ENCODE measurements around the gene ANKDD1B.

The ANKDD1B gene

DNA sequence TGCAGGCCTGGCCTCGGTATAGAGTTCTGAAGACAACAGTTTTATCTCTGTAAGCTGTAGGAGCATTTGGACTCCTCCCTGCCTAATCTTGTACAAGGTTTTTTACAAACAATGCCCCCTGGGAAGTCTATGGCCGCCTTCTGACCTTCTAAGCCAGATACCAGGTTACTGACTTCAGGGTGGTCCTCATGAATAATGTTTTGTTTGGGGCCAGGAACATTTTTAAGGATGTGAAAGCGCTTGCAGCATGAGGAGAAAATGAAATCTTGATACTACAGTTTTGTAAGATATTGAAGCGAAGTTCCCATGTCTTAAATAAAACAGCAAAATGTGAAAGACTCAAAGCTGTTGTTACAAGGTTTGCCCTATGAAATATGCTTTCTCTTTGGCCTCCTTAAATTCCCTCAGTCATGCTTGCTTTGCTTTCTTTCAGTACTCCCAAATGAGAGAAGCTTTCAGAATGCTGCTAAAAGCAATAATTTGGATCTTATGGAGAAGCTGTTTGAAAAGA lies 5.2 kb downstream of the ANKDD1B start:
- DNase-seq (ENCODE audit: low read depth, low spot score) = no peak

DNA sequence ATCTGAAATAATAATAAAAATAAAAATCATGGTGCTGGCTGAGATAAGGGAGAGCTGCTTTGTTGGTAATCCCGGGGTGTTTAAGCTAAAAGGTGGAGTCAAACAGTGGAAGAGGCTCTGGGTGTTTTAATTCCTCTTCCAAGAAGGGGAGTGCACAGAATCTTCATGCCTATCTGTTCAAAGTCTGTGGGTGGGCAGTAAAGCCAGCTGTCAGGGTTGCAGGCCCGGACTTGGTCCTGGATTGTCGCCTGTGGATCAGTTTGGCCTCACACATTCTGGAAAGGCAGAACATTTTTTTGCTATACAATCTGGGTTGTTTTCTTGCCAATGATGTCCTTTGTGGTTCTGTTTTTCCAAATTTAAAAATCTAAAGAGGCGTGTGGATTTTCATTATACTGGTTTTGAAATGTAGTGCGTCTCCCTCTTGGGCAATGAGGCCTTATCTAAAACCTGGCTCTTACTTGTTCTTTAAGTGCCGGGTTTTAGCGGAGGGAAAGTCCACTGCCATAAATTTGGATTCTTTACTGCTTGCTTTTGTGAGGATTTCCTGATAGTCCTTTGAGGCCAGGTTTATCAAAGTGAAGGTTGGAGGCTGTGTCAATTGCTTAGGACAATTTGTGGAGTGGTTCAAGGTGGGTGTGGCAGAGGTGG lies 5.8 kb downstream of the ANKDD1B start:
- no peak for DNase-seq (ENCODE audit: low read depth, low spot score)

DNA sequence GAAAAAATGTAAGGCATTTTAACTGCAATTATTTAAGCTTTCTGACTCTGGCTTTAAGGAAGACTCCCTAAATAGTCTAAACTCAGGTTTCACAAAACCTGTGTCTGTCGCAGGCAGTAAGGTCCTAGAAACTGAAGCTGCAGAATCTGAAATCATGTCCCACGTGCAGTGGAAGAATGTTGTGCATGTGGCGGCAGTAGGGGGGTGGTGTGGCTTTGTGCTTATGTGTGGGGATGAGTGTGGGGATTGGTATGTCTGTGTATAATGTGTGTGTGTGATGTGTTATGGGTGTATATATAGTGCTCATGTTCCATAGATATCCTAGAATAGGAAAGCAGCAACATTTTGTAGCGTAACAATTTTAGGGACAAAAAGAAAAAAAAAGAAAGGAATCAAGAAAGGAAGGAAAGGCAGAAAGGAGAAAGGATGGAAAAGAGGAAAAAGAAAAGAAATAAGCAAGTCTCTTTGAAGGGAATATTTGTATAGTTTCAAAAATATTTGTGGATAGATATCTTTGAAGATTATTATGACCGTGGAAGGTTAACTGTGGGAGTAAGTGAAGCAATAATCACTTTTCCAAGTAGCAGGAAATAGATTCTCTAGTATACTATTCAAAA lies 6.6 kb downstream of the ANKDD1B start:
- DNase-seq (ENCODE audit: low read depth, low spot score) = no peak

DNA sequence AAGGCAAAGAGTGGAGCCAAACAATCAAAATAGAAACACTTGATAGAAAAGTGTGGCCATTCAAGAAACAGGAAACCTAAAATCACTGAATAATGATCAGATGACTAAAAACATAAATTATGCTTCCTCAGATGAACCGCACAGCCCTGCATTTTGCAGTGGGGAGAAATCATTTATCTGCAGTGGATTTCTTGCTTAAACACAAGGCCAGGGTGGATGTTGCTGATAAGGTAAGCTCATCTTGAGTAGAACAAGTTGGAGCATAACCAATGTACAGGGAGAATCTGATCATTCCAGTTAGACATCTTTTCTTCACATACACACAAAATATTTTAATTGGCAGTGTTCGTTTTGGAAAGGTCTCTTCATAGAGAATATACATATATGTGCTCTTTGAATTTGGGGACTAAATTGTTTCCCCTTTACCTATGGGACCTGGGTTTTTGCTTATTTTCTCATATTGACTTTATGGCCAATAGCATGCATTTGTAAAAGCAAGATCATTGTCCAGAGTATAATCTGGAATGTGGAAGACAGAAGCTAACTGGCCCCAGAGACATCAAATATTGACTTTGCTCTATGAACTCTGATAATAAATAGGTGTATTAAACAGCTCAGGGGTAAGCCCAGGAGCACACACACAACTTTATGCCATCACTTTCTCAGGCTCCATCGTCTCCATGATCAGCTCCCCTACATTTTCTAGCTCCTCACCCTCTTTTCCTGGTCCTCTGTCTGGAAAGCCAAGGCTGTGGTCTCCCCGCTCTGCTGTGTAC lies 9.1 kb downstream of the ANKDD1B start:
- no peak for DNase-seq (ENCODE audit: low read depth, low spot score)

DNA sequence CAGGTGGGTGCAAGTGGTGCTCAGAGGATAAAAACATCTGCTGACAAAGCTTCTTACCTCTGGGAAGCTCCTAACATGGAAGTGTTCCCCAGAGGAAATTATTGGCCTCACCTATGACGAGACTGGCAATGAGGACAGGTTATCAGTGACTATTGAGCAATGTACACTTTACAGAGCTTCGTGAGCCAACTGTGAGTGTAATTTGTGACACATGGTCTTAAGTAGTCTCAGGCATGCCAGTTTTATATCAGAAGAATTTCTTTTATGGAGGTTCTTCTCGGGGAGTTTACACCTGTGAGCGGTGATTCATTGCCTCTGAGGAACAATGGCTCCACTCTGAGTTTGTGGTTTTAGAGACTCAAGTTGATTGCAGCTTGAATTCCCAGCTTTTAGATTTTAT lies 11.3 kb downstream of the ANKDD1B start:
- no peak for DNase-seq (ENCODE audit: low read depth, low spot score)

DNA sequence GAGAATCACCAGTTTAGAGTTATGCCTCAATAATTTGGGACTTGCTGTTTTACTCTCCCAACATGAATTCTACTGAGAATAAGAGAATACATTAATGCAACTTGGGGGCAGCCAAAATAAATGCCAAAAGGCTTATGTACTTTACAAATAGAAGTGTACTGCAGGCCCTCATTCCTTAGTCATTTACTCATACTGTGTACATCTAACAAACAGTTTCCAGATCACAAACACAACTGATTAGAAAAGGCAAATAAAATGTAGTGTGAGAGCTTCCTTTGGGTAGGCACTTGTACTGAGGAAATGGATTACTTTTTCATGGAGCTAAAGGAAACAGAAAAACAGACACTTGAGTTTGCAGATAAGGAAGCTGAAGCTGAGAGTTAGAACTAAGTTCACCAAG lies 12.6 kb downstream of the ANKDD1B start:
- no peak for DNase-seq (ENCODE audit: low read depth, low spot score)

DNA sequence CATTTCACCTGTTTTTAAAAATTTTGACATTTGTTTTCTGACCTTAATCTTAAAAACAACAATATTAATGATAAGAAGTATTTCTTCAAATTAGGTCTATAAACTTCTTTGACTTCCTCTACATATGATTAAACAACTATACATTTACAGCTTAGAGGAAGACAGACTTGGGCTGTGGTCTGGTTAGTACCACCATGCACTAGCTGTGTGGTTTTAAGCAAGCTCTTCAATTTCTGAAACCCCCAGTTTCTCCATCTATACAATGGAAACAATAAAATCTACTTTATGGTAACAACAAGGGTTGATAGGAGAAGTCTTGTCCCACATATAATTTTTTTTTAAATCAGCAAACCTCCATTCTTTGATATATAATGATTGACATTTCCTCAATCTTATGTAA lies 15.7 kb downstream of the ANKDD1B start:
- DNase-seq (ENCODE audit: low read depth, low spot score) = no peak

DNA sequence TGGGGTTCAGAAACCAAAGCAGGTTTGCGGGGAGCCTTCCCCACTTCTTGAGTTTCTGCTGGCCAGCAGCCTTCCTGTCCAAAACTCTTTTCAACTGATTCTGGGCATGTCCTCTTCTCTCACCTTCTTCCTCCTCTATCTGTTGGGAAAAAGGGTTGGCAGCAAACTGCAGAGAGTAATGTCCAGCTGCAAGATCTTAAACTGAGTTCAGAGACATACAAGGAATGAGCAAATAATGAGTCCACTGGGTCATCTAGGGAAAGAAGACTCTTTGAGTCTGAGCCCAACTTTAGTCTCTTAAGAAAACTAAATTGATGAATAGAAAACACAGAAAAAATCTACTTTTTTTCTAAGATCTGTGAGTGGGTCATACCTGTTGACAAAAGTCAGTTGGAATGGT lies 16.5 kb downstream of the ANKDD1B start:
- DNase-seq (ENCODE audit: low read depth, low spot score) = no peak

DNA sequence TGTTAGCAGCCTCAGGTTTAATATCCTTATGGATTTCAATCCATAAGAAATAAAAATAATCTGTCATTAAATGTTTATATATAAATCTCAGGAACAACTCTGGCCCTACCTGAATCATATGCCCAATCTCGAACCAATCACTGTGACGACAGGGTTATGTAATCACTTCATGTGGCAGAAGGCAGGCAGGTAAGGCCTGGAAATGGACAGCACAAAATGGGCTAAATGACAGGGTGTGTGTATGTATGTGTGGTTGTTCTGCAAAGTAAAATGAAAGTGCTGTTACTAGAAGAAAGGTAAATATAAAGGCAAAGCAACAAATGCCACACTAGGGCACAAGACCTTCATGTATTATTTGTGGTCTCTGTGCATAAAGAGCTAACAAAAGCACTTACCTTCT lies 19.6 kb downstream of the ANKDD1B start:
- DNase-seq (ENCODE audit: low read depth, low spot score) = no peak

DNA sequence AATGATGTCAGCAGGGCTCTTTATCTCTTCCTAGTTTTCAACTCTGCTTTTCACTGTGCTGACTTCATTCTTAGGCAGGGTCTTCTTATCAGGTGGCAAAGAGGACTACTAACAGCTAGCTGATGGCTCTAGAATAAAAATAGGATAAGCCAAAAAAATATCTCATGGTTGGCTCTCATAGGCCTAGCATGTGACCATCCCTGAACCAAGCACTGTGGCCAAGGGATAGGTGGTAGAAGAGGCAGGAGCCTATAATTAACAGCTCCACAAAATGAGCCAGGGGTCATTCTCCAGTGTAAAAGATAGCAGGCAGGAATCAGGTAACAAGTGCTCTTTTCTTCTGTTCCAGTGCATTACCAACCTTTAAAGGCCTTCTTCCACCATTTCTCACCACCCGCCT lies 21.1 kb downstream of the ANKDD1B start:
- no peak for DNase-seq (ENCODE audit: low read depth, low spot score)

DNA sequence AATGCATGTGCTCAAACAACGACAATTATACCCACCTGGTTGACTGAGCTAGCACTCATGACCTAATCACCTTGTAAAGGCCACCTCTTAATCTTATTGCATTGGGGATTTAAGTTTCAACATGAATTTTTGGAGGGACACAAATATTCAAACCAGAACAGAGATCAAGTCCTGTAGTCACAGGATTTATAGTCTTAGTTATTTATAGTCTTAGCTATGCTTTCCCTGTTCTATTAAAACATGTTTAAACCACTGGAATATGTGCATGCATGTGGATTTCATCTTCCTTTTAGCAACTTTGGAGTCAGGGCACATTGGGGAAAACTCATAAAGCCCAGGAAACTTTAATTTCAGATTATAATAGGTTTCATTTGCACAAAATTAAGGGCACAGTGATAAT lies 26.7 kb downstream of the ANKDD1B start:
- DNase-seq (ENCODE audit: low read depth, low spot score) = no peak

DNA sequence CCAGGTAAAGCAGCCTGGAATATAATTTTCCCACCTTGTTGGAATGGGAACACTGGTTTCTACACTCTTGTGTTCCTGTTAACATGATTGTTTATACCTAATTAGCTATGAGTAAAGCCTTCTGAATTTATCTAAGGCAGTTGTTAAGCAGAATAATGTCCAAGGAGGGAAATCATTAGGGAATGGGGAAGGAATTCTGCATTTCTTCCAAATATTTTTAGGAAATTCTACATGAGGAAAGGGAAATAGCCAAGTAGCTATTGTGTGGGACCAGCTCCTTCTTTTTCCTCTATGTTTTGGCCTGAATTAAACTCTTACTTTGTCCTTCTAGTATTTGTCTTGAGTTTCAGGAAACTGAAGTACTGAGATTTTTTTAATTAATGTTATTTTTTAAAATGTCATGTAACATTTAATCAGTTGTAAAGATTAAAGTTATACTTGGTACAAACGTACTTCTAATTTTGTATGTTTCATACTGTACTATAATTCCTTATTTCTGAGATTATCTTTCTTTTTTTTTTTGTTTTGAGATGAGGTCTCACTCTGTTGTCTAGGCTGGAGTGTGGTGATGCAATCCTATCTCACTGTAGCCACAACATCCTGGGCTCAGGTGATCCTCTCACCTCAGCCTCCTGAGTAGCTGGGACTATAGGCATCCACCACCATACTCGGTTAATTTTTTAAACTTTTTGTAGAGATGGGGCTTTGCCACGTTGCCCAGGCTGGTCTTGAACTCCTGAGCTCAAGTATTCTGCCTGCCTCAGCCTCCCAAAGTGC lies 28.5 kb downstream of the ANKDD1B start:
- DNase-seq (ENCODE audit: low read depth, low spot score) = no peak

DNA sequence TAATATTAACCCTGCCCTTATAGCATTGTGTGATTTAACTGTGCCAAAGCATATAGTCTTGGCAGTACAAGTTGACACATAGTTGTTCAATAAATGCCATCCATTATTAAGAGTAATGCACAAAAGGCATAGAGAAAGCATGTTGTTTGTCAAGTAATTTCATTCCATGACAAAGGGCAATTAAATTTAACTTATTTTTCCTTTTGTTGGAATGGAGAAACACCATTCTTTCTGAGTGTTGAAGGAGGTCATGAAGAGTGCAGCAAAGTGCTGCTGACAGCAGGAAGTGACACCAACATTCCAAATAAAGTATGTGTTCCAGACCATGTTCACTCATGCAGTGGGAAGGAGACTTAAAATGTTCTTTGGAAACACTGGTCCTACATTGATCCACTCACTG lies 29.1 kb downstream of the ANKDD1B start:
- DNase-seq (ENCODE audit: low read depth, low spot score) = no peak

DNA sequence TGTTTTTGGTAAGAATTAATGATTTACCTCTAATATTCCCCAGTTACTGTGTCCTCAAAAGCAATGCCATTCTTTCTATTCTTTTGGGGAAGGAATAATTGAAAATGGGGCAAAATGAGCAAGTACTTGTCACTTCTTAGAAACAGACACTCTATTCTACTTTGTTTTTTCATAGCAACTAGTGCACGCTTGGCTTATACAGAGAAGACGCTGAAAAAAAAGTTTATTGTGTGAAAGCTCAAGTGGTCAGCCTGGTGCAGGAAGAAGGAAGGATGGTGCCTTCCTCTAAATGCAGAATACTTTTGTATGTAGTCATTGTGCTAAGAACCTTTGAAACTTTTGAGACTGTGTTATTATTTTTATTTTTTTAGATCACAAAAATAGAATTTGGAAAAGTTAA lies 29.6 kb downstream of the ANKDD1B start:
- no peak for DNase-seq (ENCODE audit: low read depth, low spot score)

DNA sequence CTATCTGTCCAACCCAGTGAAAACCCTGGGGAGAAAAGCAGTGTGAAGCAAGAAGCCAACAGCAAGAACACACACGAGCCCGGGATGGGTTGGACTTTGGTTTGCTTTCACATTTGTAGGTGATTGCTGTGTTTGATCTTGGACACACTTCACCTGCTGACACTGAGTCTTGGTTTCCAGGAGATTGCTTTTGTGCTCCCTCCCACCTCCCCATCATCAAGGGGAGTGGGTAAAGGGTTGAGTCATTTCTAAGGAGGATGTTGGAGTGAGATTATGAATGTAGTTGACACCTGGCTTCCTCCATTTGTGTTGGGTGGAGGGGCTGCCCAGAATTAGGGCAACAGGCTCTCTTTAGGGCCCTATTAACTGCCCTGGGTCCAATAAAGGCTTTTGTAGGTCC lies 37.5 kb downstream of the ANKDD1B start:
- no peak for DNase-seq (ENCODE audit: low read depth, low spot score)

DNA sequence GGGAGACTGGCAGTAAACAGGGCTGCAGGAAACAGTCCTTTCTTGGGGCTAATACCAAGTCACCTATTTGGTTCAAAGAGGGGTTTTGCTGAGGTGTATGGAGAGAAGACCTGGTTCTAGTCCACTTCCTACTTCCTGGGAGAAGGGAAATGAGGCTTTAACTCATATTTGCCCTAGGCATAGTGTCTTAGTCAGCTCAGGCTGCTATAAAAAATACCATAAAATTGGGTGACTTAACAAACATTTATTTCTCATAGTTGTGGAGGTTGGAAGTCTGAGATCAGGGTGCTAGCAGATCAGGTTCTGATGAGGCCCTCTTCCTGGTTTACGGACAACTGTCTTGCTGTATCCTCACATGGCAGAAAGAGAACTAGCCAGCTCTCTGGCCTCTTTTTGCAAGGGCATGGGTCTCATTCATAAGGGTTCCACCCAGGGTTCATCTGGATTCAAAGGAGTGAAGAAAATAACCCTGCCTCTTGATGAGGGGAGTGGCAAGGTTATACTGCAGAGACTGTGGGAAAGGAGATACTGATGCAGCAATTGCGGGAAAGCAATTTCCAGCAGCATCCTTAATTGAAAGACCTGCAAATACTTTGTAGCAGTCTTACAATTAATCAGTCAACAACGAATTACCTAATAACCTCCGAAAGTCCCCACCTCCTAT lies 40.5 kb downstream of the ANKDD1B start:
- no peak for DNase-seq (ENCODE audit: low read depth, low spot score)

DNA sequence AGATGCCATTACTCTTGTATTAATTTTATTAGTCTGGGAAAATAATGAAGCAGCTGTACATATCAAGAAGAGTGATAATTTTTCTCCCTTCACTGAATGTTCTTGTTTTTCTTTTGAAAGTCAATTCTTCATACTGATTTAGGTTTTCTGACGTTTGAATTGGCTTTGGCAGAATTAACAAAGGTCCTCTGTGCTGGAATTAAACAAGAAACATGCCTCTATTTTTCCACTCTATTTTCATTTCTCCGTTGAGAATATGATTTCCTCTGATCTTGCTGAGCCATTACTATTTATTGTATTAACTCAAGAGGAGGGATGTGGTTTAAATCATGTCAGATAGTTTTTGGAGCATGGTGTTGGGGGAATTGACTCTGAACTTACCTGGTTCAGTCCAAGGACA lies 42.3 kb downstream of the ANKDD1B start:
- no peak for DNase-seq (ENCODE audit: low read depth, low spot score)

DNA sequence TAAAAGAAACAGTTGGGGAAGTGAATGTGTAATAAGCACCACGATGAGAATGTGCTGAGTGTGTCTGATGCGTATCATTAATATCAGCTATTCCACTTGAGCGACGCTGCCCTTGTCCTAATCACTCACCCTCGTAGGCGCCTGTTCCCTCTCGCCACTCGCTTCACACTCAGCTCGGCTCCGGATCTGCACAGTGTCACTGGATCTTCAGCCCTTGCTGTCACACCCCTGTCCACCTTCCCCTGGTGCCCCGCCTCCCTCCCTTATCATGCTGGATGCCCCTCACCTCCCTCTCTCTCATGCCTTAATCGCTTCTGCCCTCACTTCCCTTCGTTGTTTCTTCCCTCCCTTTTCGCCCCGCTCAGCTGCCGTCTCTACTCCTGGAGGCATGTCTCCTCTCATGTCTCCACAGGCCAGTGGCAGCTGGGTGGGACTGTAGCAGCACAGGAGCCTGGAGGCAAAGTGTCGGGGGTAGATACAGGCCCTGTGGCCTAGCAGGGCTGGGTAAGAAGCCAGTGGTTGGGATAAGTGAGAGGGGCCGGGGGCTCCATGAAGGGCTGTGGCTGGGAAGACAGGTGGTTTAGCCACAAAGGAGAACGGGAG lies 43.5 kb downstream of the ANKDD1B start:
- DNase-seq (ENCODE audit: low read depth, low spot score) = no peak

DNA sequence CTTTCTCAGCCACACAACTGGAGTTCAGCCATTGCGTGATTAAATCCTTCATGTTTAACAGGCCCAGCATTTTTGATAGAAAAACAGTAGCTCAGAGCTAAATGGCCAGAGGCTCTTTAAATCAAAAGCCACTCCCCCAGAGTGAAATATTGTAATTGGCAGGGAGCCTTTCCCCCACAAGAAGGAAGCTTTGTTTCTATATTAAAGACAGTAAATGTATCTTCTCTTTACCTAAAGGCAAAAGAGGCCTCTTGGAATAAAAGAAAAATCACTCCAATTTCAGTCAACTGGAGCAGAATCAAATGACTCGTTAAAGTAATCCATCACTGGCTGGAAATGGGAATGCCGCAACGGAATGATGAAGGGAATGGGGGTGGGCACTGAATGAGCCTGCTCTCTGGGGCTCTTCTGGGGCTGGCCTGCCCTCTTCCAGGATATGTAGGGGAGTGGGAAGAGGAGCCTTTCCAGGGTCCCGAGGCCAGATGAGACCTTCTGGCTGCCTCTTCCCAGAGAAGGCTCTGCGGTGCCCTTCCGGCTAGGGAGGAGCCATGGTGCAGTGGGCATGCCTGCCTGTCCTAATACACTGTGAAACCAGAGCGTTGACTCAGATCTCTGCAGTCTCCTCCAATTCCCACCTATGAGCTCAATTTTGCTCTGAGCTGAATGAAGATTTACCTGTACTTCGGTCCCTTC lies 45.2 kb downstream of the ANKDD1B start:
- DNase-seq (ENCODE audit: low read depth, low spot score) = no peak

DNA sequence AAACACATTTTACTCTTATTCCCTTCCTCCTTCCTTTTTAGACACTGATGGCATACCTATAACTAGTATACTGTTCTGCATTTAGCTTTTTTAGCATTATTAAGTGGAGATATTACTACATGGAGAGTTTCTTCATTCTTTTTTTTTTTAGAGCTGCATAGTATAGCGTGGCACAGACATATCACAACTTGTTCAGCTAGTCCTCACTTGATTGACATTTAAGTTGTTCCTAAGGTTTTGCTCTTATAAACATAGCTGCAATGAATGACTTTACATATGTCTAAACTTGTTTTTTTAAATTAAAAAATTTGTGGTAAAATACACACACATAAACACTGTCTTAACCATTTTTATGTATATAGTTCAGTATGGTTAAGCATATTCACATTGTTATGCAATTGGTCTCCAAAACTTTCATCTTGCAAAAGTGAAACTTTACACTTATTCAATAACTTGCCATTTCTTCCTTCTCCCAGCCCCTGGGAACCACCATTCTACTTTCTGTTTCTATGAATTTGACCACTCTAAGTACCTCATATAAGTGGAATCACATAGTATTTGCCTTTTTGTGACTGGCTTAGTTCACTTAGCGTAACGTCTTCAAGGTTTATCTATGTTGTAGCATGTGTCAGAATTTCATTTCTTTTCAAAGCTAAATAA lies 48.7 kb downstream of the ANKDD1B start:
- DNase-seq (ENCODE audit: low read depth, low spot score) = no peak

Data from activated naive CD8-positive, alpha-beta T cell treated with anti-CD3 and anti-CD28 coated beads, Interleukin-2, amount 50 U/mL, for 16 hours (primary cell).